Activated CD8-positive, alpha-beta memory T cell treated with anti-CD3 and anti-CD28 coated beads for 48 hours (primary cell): ENCODE results near the gene GXYLT2.

Experiments
- DNase-seq, 3 experiments: peaks; one replicate each; pipeline ENCODE4 v3.0.0-alpha.2; 2020; ENCODE audit warnings: low read depth in 2 of 3, low spot score in 2 of 3

The GXYLT2 gene

DNA sequence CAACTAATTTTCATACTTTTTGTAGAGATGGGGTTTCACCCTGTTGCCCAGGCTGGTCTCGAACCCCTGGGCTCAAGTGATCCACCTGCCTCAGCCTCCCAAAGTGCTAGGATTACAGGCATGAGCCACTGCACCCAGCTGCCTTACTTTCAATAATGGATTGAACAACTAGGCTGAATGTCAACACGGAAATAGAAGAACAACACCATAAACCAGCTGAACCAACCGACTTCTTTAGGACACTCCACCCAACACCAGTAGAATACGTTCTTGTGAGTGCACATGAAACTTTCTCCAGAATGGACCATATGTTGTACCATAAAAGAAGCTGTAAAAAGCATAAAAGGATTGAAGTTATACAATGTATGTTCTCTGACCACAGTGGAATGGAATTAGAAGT lies 42.9 kb downstream of the GXYLT2 start:
- DNase-seq = no peak

DNA sequence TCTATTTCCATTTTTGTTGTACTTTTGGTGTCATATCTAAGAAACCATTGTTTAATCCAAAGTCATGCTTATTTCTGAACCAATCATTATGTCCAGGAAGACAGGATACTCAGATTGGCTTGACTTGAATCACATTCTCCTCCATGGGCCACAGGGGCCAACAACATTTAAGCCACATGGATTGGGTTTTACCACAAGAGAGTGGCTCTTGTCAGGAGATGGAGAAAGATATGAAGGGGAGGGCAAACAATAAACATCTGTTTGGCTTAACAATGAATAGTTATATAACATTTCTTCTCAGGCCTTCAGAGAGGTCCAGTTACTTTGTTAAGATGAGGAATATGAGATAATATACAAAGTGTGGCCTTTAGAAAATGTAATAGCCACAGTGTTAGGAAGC lies 44.6 kb downstream of the GXYLT2 start:
- DNase-seq = no peak

DNA sequence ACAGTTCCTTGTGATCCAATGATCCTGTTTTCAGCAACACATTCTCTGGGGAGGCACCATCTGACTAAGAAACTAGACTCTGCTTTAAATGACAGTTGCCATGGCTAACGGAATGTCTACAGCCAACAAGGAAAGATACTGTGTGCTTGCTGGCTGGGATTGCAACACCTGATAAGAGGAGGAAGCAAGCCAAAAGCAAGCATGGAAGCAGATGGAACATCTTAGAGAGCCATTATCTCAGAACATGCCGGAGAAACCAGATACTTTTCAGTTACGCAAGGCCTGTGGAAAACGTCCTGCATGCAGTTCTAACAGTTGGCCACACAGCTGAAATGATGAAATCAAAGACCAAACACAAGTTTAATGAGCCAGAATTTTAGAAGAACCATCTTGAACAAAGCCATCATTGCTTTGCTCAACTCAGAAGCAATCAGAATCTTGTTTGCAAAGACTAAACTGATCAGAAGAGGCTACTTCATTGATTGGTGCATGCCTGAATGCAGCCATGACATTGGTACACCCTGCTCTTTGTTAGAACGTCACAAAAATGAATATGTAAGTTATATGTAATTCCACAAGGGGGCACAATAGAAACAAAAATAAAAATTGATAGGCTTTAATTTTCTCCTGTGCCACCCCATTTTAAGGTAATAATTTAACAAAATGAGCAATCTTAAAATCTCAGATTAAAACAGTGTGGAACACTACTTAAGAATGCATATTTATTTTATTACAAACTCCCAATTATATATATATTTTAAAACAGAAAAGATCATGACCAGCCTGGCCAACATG lies 50.8 kb downstream of the GXYLT2 start:
- DNase-seq = no peak

DNA sequence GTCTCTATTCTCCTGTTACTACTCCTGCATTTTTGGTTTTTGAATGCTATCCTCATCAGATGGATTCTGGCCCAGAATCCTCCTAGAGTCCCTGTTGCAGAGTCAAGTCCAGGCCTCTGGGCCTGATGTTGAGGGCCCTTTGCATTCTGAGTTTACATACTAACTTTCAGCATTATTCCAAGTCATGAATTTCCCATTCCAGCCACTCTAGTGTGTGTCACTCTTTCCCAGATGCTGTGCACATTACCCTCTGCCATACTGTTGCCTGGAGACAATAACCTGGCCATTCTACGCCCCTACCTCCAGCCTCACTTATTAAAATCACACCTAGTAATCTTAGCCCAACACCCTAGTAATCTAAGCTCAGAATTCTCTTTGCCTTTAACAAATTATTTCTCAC lies 53.4 kb downstream of the GXYLT2 start:
- no peak for DNase-seq

DNA sequence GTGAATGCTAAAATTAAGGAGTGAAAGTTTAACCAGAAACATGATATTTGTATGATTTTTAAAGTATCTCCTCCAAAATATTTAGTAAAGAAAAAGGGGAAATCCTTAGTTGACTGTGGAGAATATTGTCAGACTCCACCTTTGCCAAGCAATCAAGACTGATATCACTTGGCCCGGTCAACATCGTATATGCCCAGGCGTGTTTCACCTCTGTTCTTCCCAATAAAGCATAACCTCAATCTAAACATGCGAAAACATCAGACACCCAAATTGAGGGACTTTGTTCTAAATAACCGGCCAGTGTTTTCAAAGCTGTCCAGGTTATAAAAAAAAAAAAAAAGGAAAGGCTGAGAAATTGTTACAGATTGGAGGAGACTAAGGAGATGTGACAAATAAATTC lies 54.6 kb downstream of the GXYLT2 start:
- DNase-seq = no peak

DNA sequence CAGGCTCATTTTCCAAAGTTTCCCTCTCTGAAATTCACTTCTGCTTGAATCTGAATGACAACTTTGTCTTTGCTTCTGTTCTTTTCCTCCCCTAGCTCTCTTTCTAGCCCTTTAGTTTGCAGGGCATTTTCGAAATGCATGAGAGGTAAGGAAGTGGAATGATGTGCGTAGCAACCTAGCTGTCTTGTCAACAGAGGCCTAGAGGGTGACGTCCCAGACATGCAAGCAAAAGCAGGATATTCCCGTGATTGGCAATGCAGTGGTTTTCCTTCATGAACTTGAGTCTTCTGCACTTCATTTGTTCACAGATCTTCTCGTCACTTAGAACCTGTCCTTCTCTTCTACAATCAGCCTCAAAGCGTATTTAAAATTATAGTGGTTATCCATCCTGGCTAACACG lies 56.9 kb downstream of the GXYLT2 start:
- DNase-seq = no peak

DNA sequence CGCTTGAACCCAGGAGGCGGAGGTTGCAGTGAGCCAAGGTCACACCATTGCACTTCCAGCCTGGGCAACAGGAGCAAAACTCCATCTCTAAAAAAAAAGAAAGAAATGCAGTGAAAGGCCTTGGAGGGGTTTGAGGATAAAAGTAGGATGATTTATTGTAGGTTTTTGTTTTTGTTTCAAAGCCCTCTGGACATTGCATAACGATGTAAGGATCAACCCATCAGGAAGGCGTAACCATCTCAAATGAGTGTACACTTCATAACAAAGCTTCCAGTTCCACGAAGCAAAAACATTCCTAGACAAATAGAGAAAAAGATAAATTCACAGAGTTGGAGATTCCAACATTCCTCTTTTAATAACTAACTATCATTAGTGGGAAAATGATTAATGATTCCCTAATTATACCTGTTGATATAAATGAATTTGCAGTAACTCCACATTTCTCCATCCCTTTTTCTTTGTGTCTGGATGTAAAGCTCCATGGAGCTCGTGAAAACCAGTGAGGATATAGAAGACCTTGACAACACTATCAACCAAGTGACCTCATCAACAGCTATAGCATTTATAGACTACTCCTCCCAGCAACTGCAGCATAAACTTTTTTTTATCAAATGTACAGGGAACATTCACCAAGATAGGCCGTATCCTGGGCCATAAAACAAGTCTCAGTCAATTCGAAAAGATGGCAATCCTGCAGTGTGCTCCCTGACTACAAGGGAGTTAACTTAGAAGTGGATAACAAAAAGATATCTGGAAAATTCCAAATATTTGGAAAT lies 60.1 kb downstream of the GXYLT2 start:
- DNase-seq = no peak

DNA sequence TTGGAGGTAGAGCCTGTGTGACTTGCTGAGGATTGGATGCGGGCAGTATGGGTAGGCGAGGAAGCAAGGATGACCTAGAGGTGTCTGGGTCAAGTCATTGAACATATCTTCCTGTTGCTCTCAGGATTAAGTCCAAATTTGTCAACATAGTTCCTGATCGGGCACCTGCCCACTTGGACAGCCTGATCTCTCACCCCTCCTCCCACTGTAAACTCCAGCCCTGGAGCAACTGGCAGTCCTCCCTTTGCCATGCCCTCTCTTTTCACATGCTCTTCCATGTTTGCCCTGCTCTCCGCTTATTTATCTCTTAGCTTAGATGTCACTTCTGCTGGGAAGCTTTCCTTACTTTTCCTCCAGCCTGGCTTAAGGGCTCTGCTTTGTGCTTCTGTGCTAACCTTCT lies 61.2 kb downstream of the GXYLT2 start:
- DNase-seq = no peak

DNA sequence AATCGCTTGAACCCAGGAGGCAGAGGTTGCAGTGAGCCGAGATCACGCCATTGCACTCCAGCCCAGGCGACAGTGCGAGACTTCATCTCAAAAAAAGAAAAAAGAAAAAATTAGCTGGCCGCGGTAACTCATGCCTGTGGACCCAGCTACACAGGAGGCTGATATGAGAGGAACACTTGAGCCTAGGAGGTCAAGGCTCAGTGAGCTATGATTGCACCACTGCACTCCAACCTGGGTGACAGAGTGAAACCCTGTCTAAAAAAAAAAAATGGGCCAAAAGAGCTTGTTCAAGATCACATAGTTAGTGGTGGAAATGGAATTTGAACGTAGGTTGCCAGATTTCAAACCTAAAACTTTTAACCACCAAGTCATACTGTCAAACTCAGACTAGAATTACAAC lies 62.5 kb downstream of the GXYLT2 start:
- DNase-seq = no peak

DNA sequence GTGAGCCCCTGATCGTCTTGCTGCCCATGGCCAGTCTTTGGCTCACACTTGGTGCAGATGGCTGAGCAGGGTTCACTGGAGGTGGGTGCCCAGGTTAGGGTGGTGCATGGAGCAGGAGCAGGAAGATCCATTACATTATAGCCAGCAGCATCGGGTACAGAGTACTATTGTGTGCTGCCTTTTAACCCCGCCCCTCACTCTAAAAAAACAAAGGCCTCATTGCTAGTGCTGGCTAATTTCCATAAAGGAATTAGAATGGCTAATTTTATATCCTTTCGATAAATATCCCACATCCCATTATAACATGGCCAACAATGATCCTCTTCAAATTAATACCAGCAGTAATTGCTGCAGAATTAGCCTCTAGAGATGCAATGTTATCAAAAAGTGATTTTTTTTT lies 63.0 kb downstream of the GXYLT2 start:
- DNase-seq = no peak

DNA sequence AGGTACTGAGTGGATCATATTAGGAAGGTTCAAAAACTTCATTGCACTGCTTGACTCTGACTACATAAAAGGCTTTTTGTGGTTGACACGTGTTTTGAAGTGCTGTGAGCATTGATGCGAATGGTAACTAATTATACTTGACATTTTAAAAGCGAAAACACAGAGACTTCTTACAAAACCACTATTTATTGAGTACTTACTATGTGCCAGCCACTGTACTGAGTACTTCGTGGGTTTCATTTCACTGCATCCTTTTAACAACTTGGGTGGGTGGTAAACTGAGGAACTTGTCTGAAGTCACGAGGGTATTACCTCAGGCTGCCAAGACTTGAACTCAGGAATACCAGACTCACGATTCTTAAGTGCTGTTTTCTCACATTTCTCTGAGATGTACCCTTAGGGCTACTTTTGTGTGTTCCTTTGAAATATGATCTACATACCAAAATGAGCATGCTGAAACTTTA lies 63.4 kb downstream of the GXYLT2 start:
- DNase-seq = no peak

DNA sequence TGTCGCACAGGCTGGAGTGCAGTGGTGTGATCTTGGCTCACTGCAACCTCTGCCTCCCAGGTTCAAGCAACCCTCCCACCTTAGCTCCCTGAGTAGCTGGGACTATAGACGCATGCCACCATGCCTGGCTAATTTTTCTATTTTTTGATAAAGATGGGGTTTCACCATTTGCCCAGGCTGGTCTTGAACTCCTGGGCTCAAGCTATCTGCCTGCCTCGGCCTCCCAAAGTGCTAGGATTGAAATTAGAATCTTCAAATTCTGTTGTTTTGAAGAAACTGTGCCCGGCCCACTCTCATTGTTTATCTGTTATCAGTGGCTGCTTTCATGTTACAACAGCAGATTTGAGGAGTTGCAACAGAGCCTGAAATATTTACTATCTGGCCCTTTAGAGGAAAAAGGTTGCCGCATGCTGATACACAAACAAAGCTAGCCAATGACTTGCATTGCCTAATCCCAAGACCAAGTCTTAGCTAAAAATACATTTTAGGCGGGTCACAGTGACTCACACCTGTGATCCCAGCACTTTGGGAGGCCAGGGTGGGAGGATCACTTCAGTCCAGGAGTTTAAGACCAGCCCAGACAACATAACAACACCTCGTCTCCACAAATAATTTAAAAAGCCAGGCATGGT lies 65.6 kb downstream of the GXYLT2 start:
- DNase-seq = no peak

DNA sequence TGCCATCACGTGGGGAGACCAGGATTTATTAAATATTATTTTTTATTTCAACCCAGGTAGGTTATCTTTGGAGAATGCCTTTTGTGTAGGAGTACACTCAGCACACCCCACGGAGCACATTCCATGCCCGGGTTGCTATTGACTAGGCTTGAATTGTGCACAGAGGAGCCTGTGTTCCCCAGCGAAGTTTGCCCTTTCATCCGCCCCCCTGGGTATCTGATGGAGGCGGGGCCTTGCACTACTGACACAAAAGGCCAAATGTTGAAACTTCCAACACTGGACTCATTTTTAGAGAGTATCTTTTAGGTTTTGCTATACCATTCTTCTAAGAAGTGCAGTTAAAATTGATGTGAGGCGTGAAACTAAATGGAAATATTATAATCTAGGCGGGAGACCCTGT lies 69.5 kb downstream of the GXYLT2 start:
- DNase-seq = no peak

DNA sequence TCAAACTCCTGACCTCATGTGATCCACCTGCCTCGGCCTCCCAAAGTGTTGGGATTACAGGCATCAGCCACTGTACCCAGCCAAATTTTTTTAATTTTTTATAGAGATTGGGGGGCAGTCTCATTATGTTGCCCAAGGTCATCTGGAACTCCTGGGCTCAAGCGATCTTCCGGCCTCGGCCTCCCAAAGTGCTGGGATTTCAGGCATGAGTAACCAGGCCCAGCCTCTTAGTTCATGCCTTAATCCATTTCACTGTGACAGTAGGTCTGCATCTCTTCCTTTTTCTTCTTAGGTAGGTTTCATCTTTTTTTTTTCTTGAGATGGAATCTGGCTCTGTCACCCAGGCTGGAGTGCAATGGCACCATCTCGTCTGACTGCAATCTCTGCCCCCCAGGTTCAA lies 71.5 kb downstream of the GXYLT2 start:
- no peak for DNase-seq

DNA sequence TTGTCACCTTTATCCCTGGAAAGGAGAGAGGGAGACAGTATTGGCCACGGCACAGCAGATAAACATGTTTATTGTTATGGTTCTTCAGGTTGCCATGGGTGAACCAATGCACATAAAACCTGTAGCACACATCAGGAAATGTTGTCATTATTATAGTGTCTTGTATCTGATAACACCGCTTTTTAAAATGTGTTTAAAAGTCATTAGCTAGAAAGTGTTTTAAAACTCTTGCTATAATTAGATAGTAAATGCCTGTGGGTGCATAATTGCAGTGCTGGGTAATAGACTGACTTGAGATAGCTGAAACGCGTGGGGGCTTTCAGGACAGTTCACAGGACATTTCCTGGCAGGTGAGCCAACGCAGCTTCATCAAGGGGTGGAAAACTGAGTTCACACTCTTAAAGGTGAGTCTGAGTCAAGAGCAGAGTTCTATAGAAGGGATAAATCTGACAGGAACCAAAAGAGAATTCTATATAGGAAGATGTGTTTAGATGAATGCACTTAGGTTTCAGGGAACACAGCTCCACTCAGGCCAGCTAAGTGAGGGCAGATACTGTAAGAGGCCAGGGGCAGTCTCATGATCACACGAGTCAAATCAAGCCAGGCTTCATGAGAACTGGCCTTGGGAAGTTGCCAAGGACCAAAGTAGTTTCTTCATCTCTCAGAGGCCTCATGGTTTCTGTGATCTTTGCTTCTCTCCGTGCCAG lies 73.1 kb downstream of the GXYLT2 start:
- no peak for DNase-seq

DNA sequence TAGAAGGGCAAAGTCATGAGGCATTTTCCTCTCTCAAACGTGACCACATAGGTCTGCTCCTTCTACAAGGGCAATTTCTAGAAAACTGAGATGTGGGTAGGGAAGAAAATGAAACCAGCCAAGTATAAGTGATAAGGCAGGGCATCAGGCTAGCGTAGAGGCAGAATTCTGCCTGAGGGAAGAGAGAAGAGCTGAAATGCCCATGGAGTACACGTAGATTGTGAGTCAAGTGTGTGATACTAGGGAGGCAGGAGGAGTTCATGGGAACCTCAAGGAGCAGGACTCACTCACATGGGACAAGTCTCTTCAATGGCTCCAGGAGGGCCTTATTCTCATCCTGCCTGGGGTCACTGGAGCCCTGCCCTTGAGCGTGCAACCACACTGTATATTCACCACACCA lies 73.9 kb downstream of the GXYLT2 start:
- no peak for DNase-seq

DNA sequence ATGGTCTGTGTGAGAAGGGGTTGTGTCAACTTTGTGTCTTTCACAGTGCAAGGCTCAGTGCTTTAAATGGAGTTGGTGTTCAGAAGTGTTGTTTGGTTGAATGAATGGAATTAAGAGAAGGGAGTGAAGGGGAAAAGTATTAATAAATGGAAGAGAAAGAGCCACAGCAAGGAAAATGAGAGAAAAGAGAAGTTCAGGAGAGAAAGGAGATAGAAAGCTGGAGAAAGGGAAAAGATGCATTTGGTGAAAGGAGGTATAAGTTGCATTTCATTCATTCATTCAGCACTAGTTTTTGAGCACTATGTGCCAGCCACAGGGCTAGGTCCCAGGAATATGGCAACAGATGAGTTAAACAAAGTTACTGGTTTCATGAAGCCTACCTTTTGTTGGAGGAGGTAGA lies 74.5 kb downstream of the GXYLT2 start:
- no peak for DNase-seq

DNA sequence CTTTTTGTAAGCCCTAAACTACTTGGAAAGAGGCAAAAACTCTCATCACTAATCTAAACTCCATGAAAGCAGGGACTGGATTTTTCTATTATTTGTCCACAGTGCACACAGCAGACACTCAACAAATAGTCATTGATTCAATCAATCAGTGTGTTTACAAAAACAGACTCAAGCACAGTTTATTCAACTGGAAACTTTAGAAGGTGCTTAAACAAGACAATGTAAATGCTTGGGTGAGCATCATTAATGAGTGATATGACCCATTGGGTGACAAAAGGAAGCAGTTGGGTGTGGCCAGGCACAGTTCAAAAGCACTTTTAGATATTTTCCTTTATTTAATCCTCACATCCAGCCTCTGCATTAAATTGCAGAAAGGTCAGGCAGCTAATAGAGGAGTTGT lies 76.8 kb downstream of the GXYLT2 start:
- no peak for DNase-seq

DNA sequence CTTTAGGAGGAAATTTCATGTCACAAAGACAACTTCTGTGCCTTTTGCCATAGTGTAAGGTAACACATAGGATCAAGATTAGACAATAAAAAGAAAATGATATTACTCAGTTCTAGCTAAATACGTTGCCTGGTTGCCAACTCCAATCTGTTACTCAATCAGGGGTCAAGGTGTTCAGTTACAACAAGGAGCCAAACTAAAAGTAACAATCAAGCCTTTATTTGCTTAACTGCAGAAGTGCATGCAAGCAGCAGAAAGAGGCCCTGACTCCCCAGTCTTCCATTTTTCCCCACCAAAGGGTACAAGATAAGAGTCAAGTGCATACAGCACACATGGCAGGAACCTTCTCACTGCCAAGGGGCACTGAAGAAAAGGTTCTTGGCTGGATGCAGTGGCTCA lies 80.4 kb downstream of the GXYLT2 start:
- no peak for DNase-seq

DNA sequence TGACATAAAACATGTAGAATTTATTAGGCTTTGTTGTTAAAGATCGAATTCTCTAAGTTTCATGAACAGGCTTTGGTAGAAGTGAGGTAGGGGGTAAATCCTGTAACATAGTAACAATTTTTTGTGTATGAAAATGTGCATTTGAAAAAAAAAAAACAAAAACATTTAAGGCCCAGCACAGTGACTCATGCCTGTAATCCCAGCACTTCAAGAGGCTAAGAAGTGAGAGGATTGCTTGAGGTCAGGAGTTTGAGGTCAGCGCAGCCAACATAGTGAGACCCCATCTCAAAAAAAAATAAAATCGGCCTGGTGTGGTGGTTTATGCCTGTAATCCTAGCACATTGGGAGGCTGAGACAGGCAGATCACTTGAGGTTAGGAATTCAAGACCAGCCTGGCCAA lies 81.9 kb downstream of the GXYLT2 start:
- no peak for DNase-seq

DNA sequence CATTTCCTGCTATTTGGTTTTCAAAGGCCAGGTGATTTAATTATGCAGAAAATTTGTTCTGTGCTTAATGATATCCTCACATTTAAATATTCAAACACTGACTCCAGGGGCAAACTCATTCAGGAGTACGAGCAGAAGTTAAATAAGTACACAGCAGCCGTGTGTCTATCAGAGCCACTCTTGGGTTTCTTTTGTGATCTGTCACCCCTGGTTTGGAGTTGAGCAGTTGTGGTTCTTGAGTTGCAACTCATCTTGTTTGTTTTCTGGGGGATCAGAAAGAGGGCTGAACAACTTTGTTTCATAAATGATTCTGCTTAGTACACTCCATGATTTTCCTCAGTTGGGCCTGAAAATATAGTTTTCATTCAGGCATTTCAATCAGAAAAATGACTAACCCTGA lies 83.1 kb downstream of the GXYLT2 start:
- no peak for DNase-seq

DNA sequence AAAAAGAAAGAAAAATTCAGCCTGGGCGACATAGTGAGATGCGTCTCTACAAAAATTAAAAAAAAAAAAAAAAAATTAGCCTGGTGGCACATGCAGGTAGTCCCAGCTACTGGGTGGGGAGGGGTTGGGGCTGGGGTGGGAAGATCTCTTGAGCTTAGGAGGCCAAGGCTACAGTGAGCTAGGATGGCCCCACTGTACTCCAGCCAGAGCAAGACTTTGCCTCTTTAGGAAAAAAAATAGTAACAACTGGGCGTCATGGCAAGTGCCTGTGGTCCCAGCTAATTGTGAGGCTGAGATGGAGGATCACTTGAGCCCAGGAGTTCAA lies 84.8 kb downstream of the GXYLT2 start:
- no peak for DNase-seq
